Rectal smooth muscle tissue (tissue), 1 donor: ENCODE data around the gene HIP1R.
A peak's percentile ranks its signal among the peaks of the same experiment; 100 is the strongest.

Experiments used
- H3K27ac ChIP-seq: one replicate; pipeline ENCODE4 v1.7.0; 2013; ENCODE audit warnings: low read depth, low read length, inconsistent platforms
- H3K27me3 ChIP-seq: one replicate; pipeline ENCODE4 v1.7.0; 2013; ENCODE audit warnings: low read length; ENCODE audit not compliant: control insufficient read depth, insufficient read depth
- H3K36me3 ChIP-seq: one replicate; pipeline ENCODE4 v1.7.0; 2013; ENCODE audit warnings: low read length; ENCODE audit not compliant: control insufficient read depth, insufficient read depth
- H3K4me1 ChIP-seq: one replicate; pipeline ENCODE4 v1.7.0; 2013; ENCODE audit warnings: low read length; ENCODE audit not compliant: control insufficient read depth, insufficient read depth
- H3K4me3 ChIP-seq: one replicate; pipeline ENCODE4 v1.7.0; 2013; ENCODE audit warnings: low read length
- H3K9ac ChIP-seq: one replicate; pipeline ENCODE4 v1.7.0; 2013; ENCODE audit warnings: low read length

HIP1R gene

DNA sequence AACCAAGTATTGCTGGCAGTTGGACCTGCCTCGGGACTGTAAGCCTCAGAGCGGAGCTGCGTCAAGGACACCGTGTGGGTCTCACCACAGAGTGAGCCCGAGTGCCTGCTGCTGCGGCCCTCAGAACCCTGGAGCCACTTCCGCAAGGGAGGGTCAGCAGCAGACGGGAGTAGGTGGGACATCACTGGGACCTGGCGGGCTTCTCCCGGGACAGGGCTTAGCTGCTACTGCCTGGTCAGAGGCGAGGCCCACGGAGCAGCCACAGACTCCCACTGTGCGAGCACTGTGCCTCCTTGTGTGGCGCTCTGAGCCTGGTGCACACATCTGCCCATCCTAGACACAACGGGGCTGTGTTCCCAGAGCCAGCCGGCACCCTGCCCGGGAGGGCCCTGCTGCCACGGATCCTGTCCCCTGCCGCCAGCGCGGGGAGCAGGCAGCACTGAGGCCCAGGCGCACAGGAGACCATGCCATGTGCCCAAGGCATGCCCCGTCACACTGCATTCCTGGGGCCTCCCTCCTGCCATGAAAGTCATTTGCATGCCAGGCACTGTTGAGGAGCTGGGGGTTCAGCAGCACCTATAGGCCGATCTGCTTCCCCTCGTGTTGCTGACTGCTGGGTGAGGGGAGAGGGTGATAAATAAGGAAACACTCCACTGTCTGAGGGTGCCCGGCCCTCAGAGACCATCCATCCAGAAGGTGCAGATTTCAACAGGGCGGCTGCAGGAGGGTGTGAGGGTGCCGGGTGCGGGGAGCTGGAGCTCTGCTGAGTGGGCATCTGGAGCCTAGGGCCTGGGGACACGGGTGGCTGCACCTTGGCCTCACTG is 10.0 kb downstream of the HIP1R start:
- Histone ChIP-seq H3K4me3 (no peak overlapping the region), H3K4me1 (no peaks in the 10 kb centered on the region), H3K27me3 (no peaks in the 10 kb centered on the region), H3K27ac (peak overlapping the region; percentile 14), H3K9ac (no peak overlapping the region), H3K36me3 (no peaks in the 10 kb centered on the region)

DNA sequence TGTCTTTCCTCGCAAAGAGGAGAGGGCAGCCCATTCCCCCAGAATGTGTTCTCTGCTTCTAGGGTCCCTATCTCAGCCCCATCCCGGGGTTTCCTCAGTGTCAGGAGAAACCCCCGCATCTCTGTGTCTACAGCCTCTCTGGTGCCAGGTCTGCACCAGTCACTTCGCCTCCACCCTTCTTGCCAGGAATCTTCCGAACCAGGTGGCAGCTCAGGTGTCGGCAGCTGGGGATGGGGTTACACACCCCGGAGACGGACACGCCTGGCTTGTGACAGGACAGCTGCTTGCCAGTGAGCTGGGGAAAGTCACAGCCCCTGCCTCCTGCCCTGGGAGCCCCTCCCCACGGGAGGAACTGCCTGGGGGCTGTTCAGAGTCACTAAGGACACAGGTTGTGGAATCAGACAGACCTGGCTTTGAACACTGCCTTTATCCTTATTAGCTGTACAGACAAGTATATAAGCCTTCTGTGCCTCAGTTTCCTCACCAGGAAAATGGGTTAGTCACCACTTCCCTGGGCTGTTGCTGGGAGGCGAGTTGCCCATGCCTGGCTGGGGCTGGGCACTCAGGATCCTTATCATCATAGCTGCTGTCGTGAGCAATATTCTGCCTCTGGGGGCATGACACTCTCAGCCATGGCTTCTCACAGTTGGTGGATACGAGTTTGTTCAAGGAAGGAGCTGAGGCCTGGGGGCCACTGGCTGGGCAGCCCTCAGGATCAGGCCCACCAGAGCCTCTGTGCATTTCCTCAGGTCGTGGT is 10.8 kb downstream of the HIP1R start:
- no peak overlapping the region for H3K27ac ChIP-seq
- no peaks in the 10 kb centered on the region for H3K27me3 ChIP-seq
- H3K4me3 ChIP-seq = no peak overlapping the region
- no peak overlapping the region for H3K9ac ChIP-seq
- H3K36me3 ChIP-seq = no peaks in the 10 kb centered on the region
- no peaks in the 10 kb centered on the region for H3K4me1 ChIP-seq

DNA sequence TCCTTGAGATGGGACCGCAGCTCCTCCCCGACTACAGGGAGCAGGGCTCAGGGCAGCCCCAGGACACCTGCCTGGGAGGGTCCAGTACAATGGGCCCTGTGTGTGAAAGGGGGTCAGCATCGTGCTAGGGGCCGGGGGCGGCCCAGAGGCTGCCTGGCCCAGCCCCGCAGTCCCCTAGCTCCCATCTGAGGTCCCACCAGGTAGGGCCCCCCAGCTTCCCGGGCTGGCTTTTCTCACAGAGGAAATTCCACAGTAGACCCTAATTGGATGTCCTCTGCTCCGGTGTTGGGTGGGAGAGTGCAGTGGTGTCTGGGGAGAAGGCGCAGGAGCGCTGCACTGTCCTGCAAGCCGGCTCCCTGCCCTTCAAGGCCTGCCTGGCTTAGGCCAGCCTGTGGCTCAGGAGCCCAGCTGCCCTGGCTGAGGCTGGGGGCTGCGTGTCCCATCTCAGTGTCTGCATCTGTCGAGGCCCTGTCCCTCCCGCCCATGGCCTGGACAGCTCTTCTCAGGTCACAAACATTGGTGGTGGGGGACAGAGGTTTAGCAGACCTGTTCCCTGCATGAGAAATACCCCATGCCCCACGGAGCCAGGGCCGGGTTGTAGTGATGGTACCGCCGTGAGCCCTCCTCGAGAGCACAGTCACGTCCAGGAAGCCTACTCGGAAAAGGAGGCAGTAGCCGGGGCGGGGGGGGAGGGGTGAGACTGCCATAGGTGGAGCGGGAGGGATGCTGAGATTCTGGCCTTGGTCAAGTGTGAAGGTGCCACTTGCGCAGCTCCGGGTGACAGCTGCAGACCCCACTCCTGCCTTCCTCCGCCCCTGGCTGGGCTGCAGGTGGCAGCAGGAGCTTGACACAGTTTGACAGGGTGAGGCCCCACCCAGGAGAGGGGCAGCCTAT is 11.6 kb downstream of the HIP1R start:
- Histone ChIP-seq H3K36me3 (no peaks in the 10 kb centered on the region), H3K27ac (no peak overlapping the region), H3K27me3 (no peaks in the 10 kb centered on the region), H3K9ac (no peak overlapping the region), H3K4me3 (no peak overlapping the region), H3K4me1 (no peaks in the 10 kb centered on the region)

DNA sequence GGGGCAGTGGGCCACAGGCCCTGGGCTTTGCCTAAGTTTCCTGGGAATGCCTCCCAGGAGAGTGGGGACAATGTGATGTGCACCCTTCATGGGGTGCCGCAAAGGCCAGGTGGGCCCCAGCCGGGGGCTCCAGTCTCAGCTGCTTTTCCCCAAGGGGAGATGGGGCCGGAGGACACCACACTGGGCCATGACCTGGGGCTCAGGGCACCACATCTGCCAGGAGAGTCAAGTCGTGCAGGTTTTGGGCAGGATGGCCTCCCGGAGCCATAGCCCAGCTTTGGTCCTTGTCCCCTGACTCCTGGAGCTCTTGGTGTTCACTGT is 12.2 kb downstream of the HIP1R start:
- H3K27me3 ChIP-seq = no peaks in the 10 kb centered on the region
- no peak overlapping the region for H3K4me3 ChIP-seq
- H3K9ac ChIP-seq = no peak overlapping the region
- H3K4me1 ChIP-seq = no peaks in the 10 kb centered on the region
- no peak overlapping the region for H3K27ac ChIP-seq
- no peaks in the 10 kb centered on the region for H3K36me3 ChIP-seq

DNA sequence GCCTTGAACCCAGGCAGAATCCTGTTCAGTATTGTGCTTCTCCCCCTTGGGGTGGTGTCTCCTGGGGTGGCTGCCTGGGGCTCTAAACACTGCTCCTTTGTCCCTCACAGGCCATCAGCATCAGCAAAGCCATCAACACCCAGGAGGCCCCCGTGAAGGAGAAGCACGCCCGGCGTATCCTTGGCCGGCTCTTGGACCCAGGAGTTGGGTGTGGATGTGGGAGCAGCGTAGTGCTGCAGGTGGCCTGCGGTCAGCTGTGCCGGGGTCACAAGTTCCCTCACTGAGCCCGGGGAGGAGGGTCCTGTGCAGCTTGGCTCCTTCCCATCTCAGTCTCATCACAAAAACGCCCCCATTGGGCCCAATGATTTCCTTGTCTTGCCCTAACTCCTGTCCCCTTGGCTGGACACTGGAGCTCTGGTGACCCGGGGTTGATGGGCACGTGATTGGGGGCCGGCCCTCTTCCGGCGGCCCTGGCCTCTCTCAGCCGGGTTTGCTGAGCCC is 12.7 kb downstream of the HIP1R start:
- Histone ChIP-seq H3K4me3 (no peak overlapping the region), H3K4me1 (no peaks in the 10 kb centered on the region), H3K36me3 (no peaks in the 10 kb centered on the region), H3K27me3 (no peaks in the 10 kb centered on the region), H3K9ac (no peak overlapping the region), H3K27ac (no peak overlapping the region)

DNA sequence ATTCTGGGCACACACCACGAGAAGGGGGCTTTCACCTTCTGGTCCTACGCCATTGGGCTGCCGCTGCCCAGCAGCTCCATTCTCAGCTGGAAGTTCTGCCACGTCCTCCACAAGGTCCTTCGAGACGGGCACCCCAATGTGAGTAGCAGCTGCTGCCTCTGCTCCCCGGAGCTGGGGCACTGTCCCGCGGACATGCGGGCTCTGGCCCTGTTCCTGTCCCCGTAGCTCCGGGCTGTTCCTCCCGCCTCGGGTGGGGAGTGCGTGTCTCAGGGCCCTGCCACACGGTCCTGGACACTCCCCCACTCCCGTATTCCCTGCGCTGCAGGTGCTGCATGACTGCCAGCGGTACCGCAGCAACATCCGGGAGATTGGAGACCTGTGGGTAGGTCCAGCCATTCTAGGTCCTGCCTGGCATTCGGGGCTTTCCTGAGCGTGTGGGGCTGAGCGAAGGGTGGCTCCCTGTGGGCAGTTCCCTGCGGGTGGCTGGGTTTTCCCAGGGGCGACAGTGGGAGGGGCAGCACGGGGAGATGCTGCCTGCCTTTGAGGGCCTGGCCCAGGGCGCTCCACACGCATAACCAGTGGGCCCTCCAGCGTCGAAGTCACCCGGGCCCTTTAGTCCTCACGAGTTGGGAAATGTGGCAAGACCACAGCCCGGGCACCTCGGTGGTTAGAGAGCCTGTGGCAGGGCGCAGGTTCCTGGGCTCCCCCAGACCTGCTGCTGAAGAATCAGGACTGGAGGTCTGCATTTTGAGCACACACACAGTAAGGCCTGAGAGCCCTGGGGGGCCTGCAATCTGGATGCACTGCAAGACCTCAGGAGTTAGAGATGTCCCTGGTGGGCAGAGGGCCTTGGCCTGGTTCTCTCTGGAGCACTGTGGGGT is 13.5 kb downstream of the HIP1R start:
- no peak overlapping the region for H3K9ac ChIP-seq
- no peaks in the 10 kb centered on the region for H3K36me3 ChIP-seq
- H3K4me3 ChIP-seq = no peak overlapping the region
- no peaks in the 10 kb centered on the region for H3K4me1 ChIP-seq
- no peak overlapping the region for H3K27ac ChIP-seq
- no peaks in the 10 kb centered on the region for H3K27me3 ChIP-seq

DNA sequence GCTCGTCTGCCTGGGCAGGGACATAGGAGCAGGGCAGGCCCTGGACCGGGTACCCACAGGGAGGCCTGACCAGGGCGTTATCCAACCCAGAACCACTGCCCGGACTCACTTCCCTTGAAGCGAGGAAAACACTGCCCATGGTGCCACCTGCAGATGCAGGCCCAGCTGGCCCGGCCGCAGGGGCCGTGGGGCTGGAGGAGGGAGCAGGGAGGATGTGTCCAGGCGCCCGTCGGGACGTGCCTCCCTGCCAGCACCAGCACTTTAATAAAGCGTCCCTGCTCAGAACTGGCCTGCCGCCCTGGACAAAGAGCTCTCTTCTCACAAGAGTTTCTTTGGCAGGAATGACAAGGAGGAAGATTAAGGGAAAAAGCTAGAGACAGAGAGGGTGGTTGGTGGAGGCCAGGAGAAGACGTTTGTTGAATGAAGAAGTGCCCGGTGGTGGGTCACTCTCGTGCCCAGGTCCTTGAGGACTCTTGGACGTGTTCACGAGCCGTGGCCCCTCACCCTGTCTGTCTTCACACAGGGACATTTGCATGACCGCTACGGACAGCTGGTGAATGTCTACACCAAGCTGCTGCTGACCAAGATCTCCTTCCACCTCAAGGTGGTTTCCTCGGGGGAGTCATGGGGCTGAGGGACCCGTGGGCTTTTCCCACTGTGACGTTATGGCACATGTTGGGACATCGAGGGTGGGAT is 14.2 kb downstream of the HIP1R start:
- no peak overlapping the region for H3K9ac ChIP-seq
- no peak overlapping the region for H3K27ac ChIP-seq
- no peaks in the 10 kb centered on the region for H3K4me1 ChIP-seq

DNA sequence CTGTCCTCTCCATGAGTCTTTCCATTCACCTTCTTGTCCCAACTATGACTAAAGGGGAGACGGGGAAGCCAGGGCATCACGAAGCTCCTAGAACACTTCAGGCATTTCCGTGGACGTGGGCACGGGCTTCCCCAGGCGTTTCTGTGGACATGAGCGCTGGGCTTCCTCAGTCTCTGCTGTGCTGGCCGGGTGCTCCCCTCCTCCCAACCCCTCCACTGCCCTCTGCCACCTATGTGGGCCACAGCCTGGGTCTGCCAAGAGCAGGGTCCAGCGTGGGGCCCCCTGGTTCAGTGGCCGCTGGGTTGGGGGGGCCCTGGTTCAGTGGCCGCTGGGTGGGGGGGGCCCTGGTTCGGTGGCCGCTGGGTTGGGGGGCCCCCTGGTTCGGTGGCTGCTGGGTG is 14.8 kb downstream of the HIP1R start:
- Histone ChIP-seq H3K27me3 (no peaks in the 10 kb centered on the region), H3K36me3 (no peaks in the 10 kb centered on the region), H3K4me1 (no peaks in the 10 kb centered on the region), H3K27ac (no peak overlapping the region), H3K4me3 (no peak overlapping the region), H3K9ac (no peak overlapping the region)

More for the DNA sequence above, 14.2 kb downstream of the HIP1R start:
- Histone ChIP-seq H3K4me3 (no peak overlapping the region), H3K36me3 (no peaks in the 10 kb centered on the region), H3K27me3 (no peaks in the 10 kb centered on the region)

DNA sequence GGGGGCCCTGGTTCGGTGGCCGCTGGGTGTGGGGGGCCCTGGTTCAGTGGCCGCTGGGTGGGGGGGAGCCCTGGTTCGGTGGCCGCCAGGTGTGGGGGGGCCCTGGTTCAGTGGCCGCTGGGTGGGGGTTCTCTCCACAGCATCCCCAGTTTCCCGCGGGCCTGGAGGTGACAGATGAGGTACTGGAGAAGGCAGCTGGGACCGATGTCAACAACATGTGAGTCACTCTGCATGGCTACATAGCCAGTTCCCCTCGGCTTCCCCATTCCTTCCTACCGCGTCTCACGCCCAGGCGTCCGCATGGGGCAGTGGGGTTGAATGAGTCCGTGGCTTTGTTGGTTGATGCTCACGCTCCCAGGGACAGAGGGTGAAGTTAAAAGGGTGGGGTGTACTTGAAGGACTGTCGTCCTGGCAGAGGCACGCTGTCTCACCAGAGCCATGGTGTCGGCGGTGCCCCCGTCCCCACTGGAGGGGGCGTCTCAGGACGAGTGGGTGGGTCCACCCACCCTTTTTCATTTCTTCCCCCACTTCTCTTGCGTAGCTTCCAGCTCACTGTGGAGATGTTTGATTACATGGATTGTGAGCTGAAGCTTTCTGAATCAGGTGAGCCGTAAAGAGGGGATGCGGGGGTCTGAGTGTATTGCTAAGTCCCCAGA is 15.6 kb downstream of the HIP1R start:
- no peak overlapping the region for H3K9ac ChIP-seq
- no peaks in the 10 kb centered on the region for H3K27me3 ChIP-seq
- no peaks in the 10 kb centered on the region for H3K4me1 ChIP-seq
- H3K36me3 ChIP-seq = no peaks in the 10 kb centered on the region
- no peak overlapping the region for H3K27ac ChIP-seq
- no peak overlapping the region for H3K4me3 ChIP-seq

DNA sequence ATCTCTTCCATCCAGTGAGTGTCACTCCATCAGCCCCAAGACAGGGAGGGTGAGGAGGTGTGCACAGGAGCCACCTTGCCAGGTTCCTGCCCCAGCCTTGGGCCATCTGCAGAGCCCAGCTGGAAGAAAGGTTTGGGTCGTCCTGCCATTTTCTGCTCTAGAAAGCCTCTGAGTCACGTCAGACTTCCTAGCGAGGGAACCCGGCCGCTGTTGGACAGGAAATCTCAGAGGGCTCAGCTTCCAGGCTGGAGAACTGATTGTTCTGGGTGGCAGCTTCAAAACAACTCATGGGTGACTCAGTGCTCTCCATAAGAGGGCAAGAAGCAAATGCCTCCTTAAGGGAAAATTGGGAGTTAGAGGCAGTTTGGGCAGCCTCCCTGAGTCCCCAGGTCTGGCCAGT is 16.6 kb downstream of the HIP1R start:
- H3K4me1 ChIP-seq = no peaks in the 10 kb centered on the region
- H3K27me3 ChIP-seq = no peaks in the 10 kb centered on the region
- no peak overlapping the region for H3K9ac ChIP-seq
- peaks cover 2% of the 10 kb centered on the region for H3K36me3 ChIP-seq
- H3K27ac ChIP-seq = no peak overlapping the region
- H3K4me3 ChIP-seq = no peak overlapping the region
